Upper lobe of left lung (tissue), 4 donors: ENCODE results near the gene TRIM38.

Experiments
- CTCF ChIP-seq, 6 experiments: fragments of 450-650 bp in 4 of 6; fragments of 200-600 bp in 2 of 6; sonication (generic) in 2 of 6; IDR thresholded peaks; one replicate each; pipeline ENCODE4 v1.5.1; 2016 to 2019; ENCODE audit warnings: antibody characterized with exemption in 6 of 6
- POLR2AphosphoS5 ChIP-seq, 2 donors: sonication (generic); formaldehyde crosslinking; IDR thresholded peaks; one replicate each; pipeline ENCODE4 v1.5.1; 2017; ENCODE audit warnings: antibody characterized with exemption in 2 of 2

- TF ChIP-seq CTCF (IDR thresholded peaks at IDR 0.05) (no peak), POLR2AphosphoS5 (IDR thresholded peaks at IDR 0.05) (no peak)
Measured at GRCh38 chr6:26019261-26019830, 56.7 kb downstream of the TRIM38 start.
